Loucy (cell line): ENCODE measurements around the gene SLC39A1.

ENCODE experiments used
- H2AFZ ChIP-seq: fragments of 200-600 bp; sonication (generic); 2 replicates; pipeline ENCODE4 v1.6.0; 2016; ENCODE audit warnings: antibody characterized with exemption, mild to moderate bottlenecking, low read length, moderate library complexity
- H3F3A ChIP-seq: fragments of 200-600 bp; 2 replicates; pipeline ENCODE4 v1.6.0; 2016; ENCODE audit warnings: antibody characterized with exemption, low read depth, mild to moderate bottlenecking
- H3K27me3 ChIP-seq: fragments of 200-600 bp; sonication (generic); 2 replicates; pipeline ENCODE4 v1.6.1; 2014; ENCODE audit warnings: low read length, mild to moderate bottlenecking; ENCODE audit not compliant: insufficient read depth, poor library complexity, severe bottlenecking
- H3K36me3 ChIP-seq: fragments of 200-600 bp; sonication (generic); 2 replicates; pipeline ENCODE4 v1.6.1; 2016; ENCODE audit warnings: low read length; ENCODE audit not compliant: insufficient read depth
- H3K4me1 ChIP-seq: fragments of 200-600 bp; sonication (generic); 2 replicates; pipeline ENCODE4 v1.5.1; 2014; ENCODE audit warnings: low read length, mild to moderate bottlenecking; ENCODE audit not compliant: insufficient read depth, poor library complexity, severe bottlenecking
- H3K4me2 ChIP-seq: fragments of 200-600 bp; sonication (generic); 2 replicates; pipeline ENCODE4 v1.6.0; 2014; ENCODE audit warnings: antibody characterized with exemption, low read length, low read depth, mild to moderate bottlenecking; ENCODE audit not compliant: poor library complexity, severe bottlenecking
- H3K4me3 ChIP-seq: fragments of 200-600 bp; sonication (generic); 2 replicates; pipeline ENCODE4 v1.5.1; 2014; ENCODE audit warnings: low read length, mild to moderate bottlenecking, mixed read lengths; ENCODE audit not compliant: poor library complexity, severe bottlenecking
- H3K79me2 ChIP-seq: fragments of 200-600 bp; sonication (generic); 2 replicates; pipeline ENCODE4 v1.6.1; 2014; ENCODE audit warnings: low read length; ENCODE audit not compliant: insufficient read depth
- H3K9ac ChIP-seq: fragments of 200-600 bp; sonication (generic); 2 replicates; pipeline ENCODE4 v1.6.0; 2014; ENCODE audit warnings: mild to moderate bottlenecking, low read depth, low read length, moderate library complexity; ENCODE audit not compliant: poor library complexity, severe bottlenecking
- H3K9me2 ChIP-seq: fragments of 200-600 bp; sonication (generic); replicated peaks from 2 replicates; pipeline ENCODE4 v1.6.1; 2016; ENCODE audit warnings: low read depth, low read length, mixed read lengths
- H3K9me3 ChIP-seq: fragments of 200-600 bp; sonication (generic); 2 replicates; pipeline ENCODE4 v1.6.1; 2014; ENCODE audit warnings: mild to moderate bottlenecking, antibody characterized with exemption, low read length, low read depth; ENCODE audit not compliant: insufficient read depth
- H4K20me1 ChIP-seq: fragments of 200-600 bp; sonication (generic); 2 replicates; pipeline ENCODE4 v1.6.0; 2014; ENCODE audit warnings: antibody characterized with exemption, low read length, mild to moderate bottlenecking; ENCODE audit not compliant: insufficient read depth, poor library complexity, severe bottlenecking
- EZH2phosphoT487 ChIP-seq: fragments of 200-600 bp; IDR thresholded peaks from 2 replicates; pipeline ENCODE4 v1.6.1; 2018; ENCODE audit warnings: antibody characterized with exemption, mild to moderate bottlenecking, moderate library complexity, borderline replicate concordance
- TF ChIP-seq, protein P1 (sequence below): fragments of 200-600 bp; sonication (generic); conservative IDR thresholded peaks from 2 replicates; pipeline ENCODE4 v1.5.1; 2014; ENCODE audit warnings: mild to moderate bottlenecking, antibody characterized with exemption, low read length

SLC39A1 gene

GRCh38 chr1:153958111-153958960, 5.0 kb downstream of the SLC39A1 start, which contains the start of gene CRTC2:
Gene CRTC2, minus strand, starts transcription at chr1:153958612. Its CDS starts 115 bp downstream, at chr1:153958497.
- no peaks in the 10 kb centered on the region for H3K27me3 ChIP-seq
- H2AFZ ChIP-seq: peak within 1 kb of the TSS; percentile 76; the same call in 1 of the 2 replicates
- no peaks in the 10 kb centered on the region for H3K9me2 ChIP-seq
- no peak for TF ChIP-seq EZH2phosphoT487
- TF ChIP-seq, protein P1, sequence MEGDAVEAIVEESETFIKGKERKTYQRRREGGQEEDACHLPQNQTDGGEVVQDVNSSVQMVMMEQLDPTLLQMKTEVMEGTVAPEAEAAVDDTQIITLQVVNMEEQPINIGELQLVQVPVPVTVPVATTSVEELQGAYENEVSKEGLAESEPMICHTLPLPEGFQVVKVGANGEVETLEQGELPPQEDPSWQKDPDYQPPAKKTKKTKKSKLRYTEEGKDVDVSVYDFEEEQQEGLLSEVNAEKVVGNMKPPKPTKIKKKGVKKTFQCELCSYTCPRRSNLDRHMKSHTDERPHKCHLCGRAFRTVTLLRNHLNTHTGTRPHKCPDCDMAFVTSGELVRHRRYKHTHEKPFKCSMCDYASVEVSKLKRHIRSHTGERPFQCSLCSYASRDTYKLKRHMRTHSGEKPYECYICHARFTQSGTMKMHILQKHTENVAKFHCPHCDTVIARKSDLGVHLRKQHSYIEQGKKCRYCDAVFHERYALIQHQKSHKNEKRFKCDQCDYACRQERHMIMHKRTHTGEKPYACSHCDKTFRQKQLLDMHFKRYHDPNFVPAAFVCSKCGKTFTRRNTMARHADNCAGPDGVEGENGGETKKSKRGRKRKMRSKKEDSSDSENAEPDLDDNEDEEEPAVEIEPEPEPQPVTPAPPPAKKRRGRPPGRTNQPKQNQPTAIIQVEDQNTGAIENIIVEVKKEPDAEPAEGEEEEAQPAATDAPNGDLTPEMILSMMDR: no peak; the same call in 1 of the 2 replicates
- peaks cover 41% of the 10 kb centered on the region for H4K20me1 ChIP-seq
- peaks cover 4% of the 10 kb centered on the region; the same call in 1 of the 2 replicates for H3K36me3 ChIP-seq
- peak within 1 kb of the TSS; percentile 92 for H3K4me2 ChIP-seq
- no peaks in the 10 kb centered on the region for H3F3A ChIP-seq
- H3K4me3 ChIP-seq: peak within 1 kb of the TSS; percentile 91
- peaks cover 63% of the 10 kb centered on the region for H3K4me1 ChIP-seq
- peaks cover 67% of the 10 kb centered on the region for H3K79me2 ChIP-seq
- H3K9me3 ChIP-seq: no peaks in the 10 kb centered on the region
- H3K9ac ChIP-seq: peak within 1 kb of the TSS; percentile 85

DNA sequence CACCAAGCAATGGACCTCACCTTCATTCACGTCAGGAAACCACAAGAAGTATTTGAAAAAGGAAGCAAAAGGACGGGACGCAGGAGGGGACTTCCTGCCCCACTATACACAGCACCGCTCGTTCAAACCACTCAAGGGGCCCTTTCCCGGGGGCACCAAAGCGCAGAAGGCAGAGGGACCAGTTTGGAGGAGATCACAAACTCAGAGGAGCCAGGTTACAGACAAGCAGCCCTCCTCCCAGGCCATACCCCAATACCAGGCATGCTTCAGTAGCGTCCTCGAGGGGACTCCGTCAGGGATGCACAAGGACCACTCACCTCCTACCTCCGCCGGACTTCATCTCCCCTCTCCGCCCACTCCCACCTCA, 5.6 kb downstream of the SLC39A1 start:
- peaks cover 42% of the 10 kb centered on the region for H4K20me1 ChIP-seq
- peaks cover 64% of the 10 kb centered on the region for H3K79me2 ChIP-seq
- H3K27me3 ChIP-seq: no peaks in the 10 kb centered on the region
- H2AFZ ChIP-seq: peak overlapping the region; percentile 76; the same call in 1 of the 2 replicates
- peaks cover 58% of the 10 kb centered on the region for H3K4me1 ChIP-seq
- H3K9me3 ChIP-seq: no peaks in the 10 kb centered on the region
- H3K4me3 ChIP-seq: peak overlapping the region; percentile 91
- TF ChIP-seq, protein P1: no peak
- no peak for TF ChIP-seq EZH2phosphoT487
- H3K36me3 ChIP-seq: peaks cover 4% of the 10 kb centered on the region; the same call in 1 of the 2 replicates
- H3K4me2 ChIP-seq: peak overlapping the region; percentile 92
- peak overlapping the region; percentile 85 for H3K9ac ChIP-seq
- H3F3A ChIP-seq: no peaks in the 10 kb centered on the region
- H3K9me2 ChIP-seq: no peaks in the 10 kb centered on the region

- H3K27me3 ChIP-seq: no peaks in the 10 kb centered on the region
- peaks cover 52% of the 10 kb centered on the region for H3K4me1 ChIP-seq
- H3K9me3 ChIP-seq: no peaks in the 10 kb centered on the region
- peak overlapping the region; percentile 91 for H3K4me3 ChIP-seq
- H4K20me1 ChIP-seq: peaks cover 37% of the 10 kb centered on the region
- no peaks in the 10 kb centered on the region for H3F3A ChIP-seq
- H2AFZ ChIP-seq: peak overlapping the region; percentile 76; the same call in 1 of the 2 replicates
- H3K4me2 ChIP-seq: peak overlapping the region; percentile 92
- H3K9me2 ChIP-seq: no peaks in the 10 kb centered on the region
- H3K9ac ChIP-seq: peak overlapping the region; percentile 85
- H3K36me3 ChIP-seq: peaks cover 10% of the 10 kb centered on the region; the same call in 1 of the 2 replicates
- TF ChIP-seq, protein P1: no peak
- no peak for TF ChIP-seq EZH2phosphoT487
- H3K79me2 ChIP-seq: peaks cover 64% of the 10 kb centered on the region
These were observed 6.2 kb downstream of the SLC39A1 start for GRCh38 chr1:153956997-153957715.
